WTC11 (cell line): ENCODE results near the gene CUL1. TPM values are rescaled to one million over a fixed set of nuclear protein-coding genes. Genes with fewer than 3 reads are reported as not detected.

ENCODE experiments used
- ATAC-seq: fragments of 200-7000 bp; cut with Tn5 transposase; 2 replicates; pipeline ENCODE4 v1.10.0; 2021; ENCODE audit warnings: mild to moderate bottlenecking, moderate library complexity
- CTCF ChIA-PET: fragments of 300-600 bp; sonication (Branson Sonifier 250); formaldehyde crosslinking; loops from one replicate; lab custom pipeline; 2021; ENCODE audit warnings: antibody characterized with exemption; lab: Charles Lee
- POLR2A ChIA-PET: fragments of 350-600 bp; sonication (Branson Sonifier 250); formaldehyde crosslinking; loops from one replicate; lab custom pipeline; 2021; ENCODE audit warnings: antibody characterized with exemption; lab: Charles Lee
- DNase-seq: peaks from one replicate; pipeline ENCODE4 v3.0.0; 2021; ENCODE audit warnings: low spot score
- H3K27ac Mint-ChIP-seq: 2 replicates; pipeline ENCODE4 v1.8.0; 2021; ENCODE audit warnings: mixed read lengths
- H3K27me3 Mint-ChIP-seq: 2 replicates; pipeline ENCODE4 v1.8.0; 2021; ENCODE audit warnings: low read depth, mild to moderate bottlenecking, moderate library complexity, mixed read lengths
- H3K36me3 Mint-ChIP-seq: 2 replicates; pipeline ENCODE4 v1.8.0; 2021; ENCODE audit warnings: mixed read lengths
- H3K4me1 Mint-ChIP-seq: 2 replicates; pipeline ENCODE4 v1.8.0; 2022; ENCODE audit warnings: mixed read lengths
- H3K4me3 Mint-ChIP-seq: 2 replicates; pipeline ENCODE4 v1.8.0; 2021; ENCODE audit warnings: mild to moderate bottlenecking, moderate library complexity, mixed read lengths
- H3K9me3 Mint-ChIP-seq: 2 replicates; pipeline ENCODE4 v1.8.0; 2021; ENCODE audit warnings: mixed read lengths
- CBFB ChIP-seq: sonication (generic); formaldehyde crosslinking; IDR thresholded peaks from 2 replicates; pipeline ENCODE4 v1.8.1; 2022; ENCODE audit warnings: mild to moderate bottlenecking, low read depth, missing genetic modification reagents
- ESRRA ChIP-seq: sonication (generic); formaldehyde crosslinking; IDR thresholded peaks from 2 replicates; pipeline ENCODE4 v1.8.1; 2022; ENCODE audit warnings: mild to moderate bottlenecking, missing genetic modification reagents, borderline replicate concordance
- FOXK1 ChIP-seq: sonication (generic); formaldehyde crosslinking; IDR thresholded peaks from 2 replicates; pipeline ENCODE4 v1.8.0; 2022; ENCODE audit warnings: mild to moderate bottlenecking, moderate library complexity, missing genetic modification reagents
- NR2C2 ChIP-seq: sonication (generic); formaldehyde crosslinking; IDR thresholded peaks from 2 replicates; pipeline ENCODE4 v1.8.0; 2022; ENCODE audit warnings: mild to moderate bottlenecking, missing genetic modification reagents
- NR3C1 ChIP-seq: sonication (generic); formaldehyde crosslinking; conservative IDR thresholded peaks from 2 replicates; pipeline ENCODE4 v1.8.1; 2023; ENCODE audit warnings: low read depth, mild to moderate bottlenecking, missing genetic modification reagents
- OVOL2 ChIP-seq: fragments of 250-450 bp; sonication (Bioruptor Pico); IDR thresholded peaks from 2 replicates; pipeline ENCODE4 v1.9.0; 2021; ENCODE audit warnings: mild to moderate bottlenecking, borderline replicate concordance
- RORB ChIP-seq: fragments of 250-450 bp; sonication (Bioruptor Pico); IDR thresholded peaks from 2 replicates; pipeline ENCODE4 v1.9.0; 2021; ENCODE audit warnings: mild to moderate bottlenecking
- SOX15 ChIP-seq: fragments of 250-450 bp; sonication (Bioruptor Pico); IDR thresholded peaks from 2 replicates; pipeline ENCODE4 v1.9.0; 2021; ENCODE audit warnings: mild to moderate bottlenecking
- ZNF121 ChIP-seq: sonication (generic); formaldehyde crosslinking; IDR thresholded peaks from 2 replicates; pipeline ENCODE4 v1.8.0; 2023; ENCODE audit warnings: missing genetic modification reagents
- total RNA-seq: library from RNA; stranded (reverse); gene quantifications from 3 replicates; pipeline ENCODE4 v1.2.3, GENCODE V29; 2021
- TF ChIP-seq, protein P1 (sequence below): sonication (generic); formaldehyde crosslinking; IDR thresholded peaks from 2 replicates; pipeline ENCODE4 v1.8.1; 2022; ENCODE audit warnings: mild to moderate bottlenecking, moderate library complexity, missing genetic modification reagents
- TF ChIP-seq, protein P2 (sequence below): sonication (generic); formaldehyde crosslinking; IDR thresholded peaks from 2 replicates; pipeline ENCODE4 v1.8.0; 2022; ENCODE audit warnings: mild to moderate bottlenecking, missing genetic modification reagents
- TF ChIP-seq, protein P3 (sequence below): sonication (generic); formaldehyde crosslinking; IDR thresholded peaks from 2 replicates; pipeline ENCODE4 v1.8.1; 2023; ENCODE audit warnings: mild to moderate bottlenecking, missing genetic modification reagents
- TF ChIP-seq, protein P4 (sequence below): fragments of 250-450 bp; sonication (Bioruptor Pico); IDR thresholded peaks from 2 replicates; pipeline ENCODE4 v1.9.0; 2021; ENCODE audit warnings: mild to moderate bottlenecking, borderline replicate concordance
- TF ChIP-seq, protein P5 (sequence below): sonication (generic); formaldehyde crosslinking; IDR thresholded peaks from 2 replicates; pipeline ENCODE4 v1.8.1; 2022; ENCODE audit warnings: mild to moderate bottlenecking, missing genetic modification reagents, moderate library complexity, borderline replicate concordance
- TF ChIP-seq, protein P6 (sequence below): sonication (generic); formaldehyde crosslinking; IDR thresholded peaks from 2 replicates; pipeline ENCODE4 v1.8.1; 2022; ENCODE audit warnings: low read depth, missing genetic modification reagents, borderline replicate concordance

CUL1 gene
- total RNA-seq, 1 experiment from 2014 or later, result 50.5 TPM

DNA sequence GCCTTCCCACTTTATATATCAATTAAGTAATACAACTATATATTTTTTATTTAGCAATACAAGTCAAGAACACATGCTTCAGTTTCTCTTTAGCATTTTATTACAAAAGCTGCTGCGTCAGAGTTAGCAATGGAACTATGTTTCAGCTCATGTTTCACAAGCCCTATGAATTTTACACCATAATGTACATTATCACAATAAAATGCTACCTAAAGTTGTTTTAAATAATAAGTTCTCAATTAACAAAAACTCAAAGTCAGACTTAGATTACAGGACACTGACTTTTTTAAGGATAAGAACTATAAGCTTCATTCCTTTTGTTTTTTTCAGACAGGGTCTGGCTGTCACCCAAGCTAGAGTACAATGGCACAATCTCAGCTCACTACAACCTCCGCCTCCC is 133.1 kb downstream of the CUL1 start:
- Mint-ChIP-seq H3K27me3 (no peaks in the 10 kb centered on the region), H3K36me3 (peaks cover 14% of the 10 kb centered on the region), H3K9me3 (no peaks in the 10 kb centered on the region), H3K4me1 (no peaks in the 10 kb centered on the region), H3K4me3 (no peak overlapping the region), H3K27ac (no peak overlapping the region)
- POLR2A ChIA-PET, result no interaction called here
- CTCF ChIA-PET, result interaction anchor here (1.2 to 1.4 kb wide), 2 partner anchors 8 to 85 kb away, joined by 3 to 4 read pairs; no protein-coding TSS in a partner anchor
- ATAC-seq (no peak), DNase-seq (no peak)
- TF ChIP-seq, protein P1, sequence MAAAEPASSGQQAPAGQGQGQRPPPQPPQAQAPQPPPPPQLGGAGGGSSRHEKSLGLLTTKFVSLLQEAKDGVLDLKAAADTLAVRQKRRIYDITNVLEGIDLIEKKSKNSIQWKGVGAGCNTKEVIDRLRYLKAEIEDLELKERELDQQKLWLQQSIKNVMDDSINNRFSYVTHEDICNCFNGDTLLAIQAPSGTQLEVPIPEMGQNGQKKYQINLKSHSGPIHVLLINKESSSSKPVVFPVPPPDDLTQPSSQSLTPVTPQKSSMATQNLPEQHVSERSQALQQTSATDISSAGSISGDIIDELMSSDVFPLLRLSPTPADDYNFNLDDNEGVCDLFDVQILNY (CRISPR knock-in tag), result no peak
- TF ChIP-seq OVOL2 (CRISPR knock-in tag) (no peak), NR3C1 (CRISPR knock-in tag) (no peak), RORB (no peak), ZNF121 (no peak), SOX15 (no peak), NR2C2 (CRISPR knock-in tag) (no peak), FOXK1 (CRISPR knock-in tag) (no peak), ESRRA (CRISPR knock-in tag) (no peak), CBFB (CRISPR knock-in tag) (no peak)
- TF ChIP-seq, protein P2, sequence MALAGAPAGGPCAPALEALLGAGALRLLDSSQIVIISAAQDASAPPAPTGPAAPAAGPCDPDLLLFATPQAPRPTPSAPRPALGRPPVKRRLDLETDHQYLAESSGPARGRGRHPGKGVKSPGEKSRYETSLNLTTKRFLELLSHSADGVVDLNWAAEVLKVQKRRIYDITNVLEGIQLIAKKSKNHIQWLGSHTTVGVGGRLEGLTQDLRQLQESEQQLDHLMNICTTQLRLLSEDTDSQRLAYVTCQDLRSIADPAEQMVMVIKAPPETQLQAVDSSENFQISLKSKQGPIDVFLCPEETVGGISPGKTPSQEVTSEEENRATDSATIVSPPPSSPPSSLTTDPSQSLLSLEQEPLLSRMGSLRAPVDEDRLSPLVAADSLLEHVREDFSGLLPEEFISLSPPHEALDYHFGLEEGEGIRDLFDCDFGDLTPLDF (CRISPR knock-in tag), result no peak
- TF ChIP-seq, protein P3, sequence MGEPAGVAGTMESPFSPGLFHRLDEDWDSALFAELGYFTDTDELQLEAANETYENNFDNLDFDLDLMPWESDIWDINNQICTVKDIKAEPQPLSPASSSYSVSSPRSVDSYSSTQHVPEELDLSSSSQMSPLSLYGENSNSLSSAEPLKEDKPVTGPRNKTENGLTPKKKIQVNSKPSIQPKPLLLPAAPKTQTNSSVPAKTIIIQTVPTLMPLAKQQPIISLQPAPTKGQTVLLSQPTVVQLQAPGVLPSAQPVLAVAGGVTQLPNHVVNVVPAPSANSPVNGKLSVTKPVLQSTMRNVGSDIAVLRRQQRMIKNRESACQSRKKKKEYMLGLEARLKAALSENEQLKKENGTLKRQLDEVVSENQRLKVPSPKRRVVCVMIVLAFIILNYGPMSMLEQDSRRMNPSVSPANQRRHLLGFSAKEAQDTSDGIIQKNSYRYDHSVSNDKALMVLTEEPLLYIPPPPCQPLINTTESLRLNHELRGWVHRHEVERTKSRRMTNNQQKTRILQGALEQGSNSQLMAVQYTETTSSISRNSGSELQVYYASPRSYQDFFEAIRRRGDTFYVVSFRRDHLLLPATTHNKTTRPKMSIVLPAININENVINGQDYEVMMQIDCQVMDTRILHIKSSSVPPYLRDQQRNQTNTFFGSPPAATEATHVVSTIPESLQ (CRISPR knock-in tag), result no peak
- TF ChIP-seq, protein P4, sequence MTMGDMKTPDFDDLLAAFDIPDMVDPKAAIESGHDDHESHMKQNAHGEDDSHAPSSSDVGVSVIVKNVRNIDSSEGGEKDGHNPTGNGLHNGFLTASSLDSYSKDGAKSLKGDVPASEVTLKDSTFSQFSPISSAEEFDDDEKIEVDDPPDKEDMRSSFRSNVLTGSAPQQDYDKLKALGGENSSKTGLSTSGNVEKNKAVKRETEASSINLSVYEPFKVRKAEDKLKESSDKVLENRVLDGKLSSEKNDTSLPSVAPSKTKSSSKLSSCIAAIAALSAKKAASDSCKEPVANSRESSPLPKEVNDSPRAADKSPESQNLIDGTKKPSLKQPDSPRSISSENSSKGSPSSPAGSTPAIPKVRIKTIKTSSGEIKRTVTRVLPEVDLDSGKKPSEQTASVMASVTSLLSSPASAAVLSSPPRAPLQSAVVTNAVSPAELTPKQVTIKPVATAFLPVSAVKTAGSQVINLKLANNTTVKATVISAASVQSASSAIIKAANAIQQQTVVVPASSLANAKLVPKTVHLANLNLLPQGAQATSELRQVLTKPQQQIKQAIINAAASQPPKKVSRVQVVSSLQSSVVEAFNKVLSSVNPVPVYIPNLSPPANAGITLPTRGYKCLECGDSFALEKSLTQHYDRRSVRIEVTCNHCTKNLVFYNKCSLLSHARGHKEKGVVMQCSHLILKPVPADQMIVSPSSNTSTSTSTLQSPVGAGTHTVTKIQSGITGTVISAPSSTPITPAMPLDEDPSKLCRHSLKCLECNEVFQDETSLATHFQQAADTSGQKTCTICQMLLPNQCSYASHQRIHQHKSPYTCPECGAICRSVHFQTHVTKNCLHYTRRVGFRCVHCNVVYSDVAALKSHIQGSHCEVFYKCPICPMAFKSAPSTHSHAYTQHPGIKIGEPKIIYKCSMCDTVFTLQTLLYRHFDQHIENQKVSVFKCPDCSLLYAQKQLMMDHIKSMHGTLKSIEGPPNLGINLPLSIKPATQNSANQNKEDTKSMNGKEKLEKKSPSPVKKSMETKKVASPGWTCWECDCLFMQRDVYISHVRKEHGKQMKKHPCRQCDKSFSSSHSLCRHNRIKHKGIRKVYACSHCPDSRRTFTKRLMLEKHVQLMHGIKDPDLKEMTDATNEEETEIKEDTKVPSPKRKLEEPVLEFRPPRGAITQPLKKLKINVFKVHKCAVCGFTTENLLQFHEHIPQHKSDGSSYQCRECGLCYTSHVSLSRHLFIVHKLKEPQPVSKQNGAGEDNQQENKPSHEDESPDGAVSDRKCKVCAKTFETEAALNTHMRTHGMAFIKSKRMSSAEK (CRISPR knock-in tag), result no peak
- TF ChIP-seq, protein P5, sequence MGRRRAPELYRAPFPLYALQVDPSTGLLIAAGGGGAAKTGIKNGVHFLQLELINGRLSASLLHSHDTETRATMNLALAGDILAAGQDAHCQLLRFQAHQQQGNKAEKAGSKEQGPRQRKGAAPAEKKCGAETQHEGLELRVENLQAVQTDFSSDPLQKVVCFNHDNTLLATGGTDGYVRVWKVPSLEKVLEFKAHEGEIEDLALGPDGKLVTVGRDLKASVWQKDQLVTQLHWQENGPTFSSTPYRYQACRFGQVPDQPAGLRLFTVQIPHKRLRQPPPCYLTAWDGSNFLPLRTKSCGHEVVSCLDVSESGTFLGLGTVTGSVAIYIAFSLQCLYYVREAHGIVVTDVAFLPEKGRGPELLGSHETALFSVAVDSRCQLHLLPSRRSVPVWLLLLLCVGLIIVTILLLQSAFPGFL (CRISPR knock-in tag), result no peak
- TF ChIP-seq, protein P6, sequence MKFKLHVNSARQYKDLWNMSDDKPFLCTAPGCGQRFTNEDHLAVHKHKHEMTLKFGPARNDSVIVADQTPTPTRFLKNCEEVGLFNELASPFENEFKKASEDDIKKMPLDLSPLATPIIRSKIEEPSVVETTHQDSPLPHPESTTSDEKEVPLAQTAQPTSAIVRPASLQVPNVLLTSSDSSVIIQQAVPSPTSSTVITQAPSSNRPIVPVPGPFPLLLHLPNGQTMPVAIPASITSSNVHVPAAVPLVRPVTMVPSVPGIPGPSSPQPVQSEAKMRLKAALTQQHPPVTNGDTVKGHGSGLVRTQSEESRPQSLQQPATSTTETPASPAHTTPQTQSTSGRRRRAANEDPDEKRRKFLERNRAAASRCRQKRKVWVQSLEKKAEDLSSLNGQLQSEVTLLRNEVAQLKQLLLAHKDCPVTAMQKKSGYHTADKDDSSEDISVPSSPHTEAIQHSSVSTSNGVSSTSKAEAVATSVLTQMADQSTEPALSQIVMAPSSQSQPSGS (CRISPR knock-in tag), result no peak
